Small intestine (tissue), 16 donors: ENCODE results near the gene TGFB3. TPM values are rescaled to one million over a fixed set of nuclear protein-coding genes. Genes with fewer than 3 reads are reported as not detected.
A peak's percentile ranks its signal among the peaks of the same experiment; 100 is the strongest.

Source experiments
- DNase-seq, 2 donors: peaks; one replicate each; pipeline versions ENCODE4 v3.0.0 to v3.0.0-alpha.2; 2013
- FAIRE-seq: peaks from 2 replicates; lab custom pipeline; 2012; peaks lifted over from hg19 to GRCh38; lab: Jason Lieb, UNC
- H3K27ac ChIP-seq, 3 donors: one replicate each; pipeline ENCODE4 v1.5.1; 2013; ENCODE audit warnings: low read length in 2 of 3, mild to moderate bottlenecking in 2 of 3, control low read depth in 1 of 3, inconsistent platforms in 1 of 3, low read depth in 1 of 3, moderate library complexity in 1 of 3
- H3K27me3 ChIP-seq, 3 donors: one replicate each; pipeline ENCODE4 v1.6.1; 2013; ENCODE audit warnings: low read length in 3 of 3, inconsistent platforms in 1 of 3; ENCODE audit not compliant: control insufficient read depth in 3 of 3, insufficient read depth in 3 of 3
- H3K36me3 ChIP-seq, 3 donors: one replicate each; pipeline ENCODE4 v1.6.1; 2013; ENCODE audit warnings: low read length in 3 of 3, inconsistent platforms in 1 of 3, low read depth in 1 of 3, mild to moderate bottlenecking in 1 of 3, moderate library complexity in 1 of 3; ENCODE audit not compliant: control insufficient read depth in 3 of 3, insufficient read depth in 2 of 3
- H3K4me1 ChIP-seq, 3 donors: one replicate each; pipeline ENCODE4 v1.6.1; 2013; ENCODE audit warnings: low read length in 2 of 3, inconsistent platforms in 1 of 3, low read depth in 1 of 3, mild to moderate bottlenecking in 1 of 3, moderate library complexity in 1 of 3; ENCODE audit not compliant: control insufficient read depth in 3 of 3, insufficient read depth in 2 of 3
- H3K4me3 ChIP-seq, 3 donors: one replicate each; pipeline ENCODE4 v1.5.1; 2013; ENCODE audit warnings: low read length in 3 of 3, control low read depth in 1 of 3, inconsistent platforms in 1 of 3, low read depth in 1 of 3, mild to moderate bottlenecking in 1 of 3, moderate library complexity in 1 of 3
- H3K9me3 ChIP-seq, 2 donors: one replicate each; pipeline ENCODE4 v1.6.1; 2013; ENCODE audit warnings: low read depth in 1 of 2, low read length in 1 of 2; ENCODE audit not compliant: control insufficient read depth in 2 of 2, insufficient read depth in 1 of 2
- WGBS, 3 donors: extraction: QIAGEN DNeasy Blood & Tissue Kit; methylation state at CpG; one replicate each; pipeline ENCODE4 v1.1.7; 2013; 5-methylcytosine and 5-hydroxymethylcytosine counted together
- long read RNA-seq, 10 donors: transcript quantifications; one replicate each; lab custom pipeline, GENCODE V29; 2026
- polyA plus RNA-seq, 4 donors: library from polyadenylated mRNA; stranded (reverse) in 3 of 4; unstranded in 1 of 4; fragments of 200-250 nt in 3 of 4; fragments of 120-200 nt in 1 of 4; gene quantifications; one replicate each; pipeline versions ENCODE4 v1.2.1 to v1.2.3, GENCODE V29; 2013
- donor health status: healthy with polysubstance abuse.
- donor health status: control.
- donor health status: control.
- donor health status: Bipolar disorder and iron deficiency.
- donor health status: healthy.

Gene TGFB3
- 1 to 10 TPM; 3.6 to 8.8 (median 6.8) TPM for polyA plus RNA-seq
- long read RNA-seq, donor 1 = 0 reads
- long read RNA-seq, donor 2, partial matches to known transcripts = 24 of 36 reads
- long read RNA-seq, donor 2, other reads (novel, unspliced or antisense) = 12 of 36 reads
- long read RNA-seq, donor 3, partial matches to known transcripts = 0 of 1 reads
- long read RNA-seq, donor 3, other reads (novel, unspliced or antisense) = 0 of 1 reads
- long read RNA-seq, donor 4, partial matches to known transcripts = 0 of 1 reads
- long read RNA-seq, donor 4, other reads (novel, unspliced or antisense) = 0 of 1 reads
- long read RNA-seq, donor 5 = 0 reads
- long read RNA-seq, donor 6, partial matches to known transcripts = 0 of 2 reads
- long read RNA-seq, donor 6, other reads (novel, unspliced or antisense) = 0 of 2 reads
- long read RNA-seq, donor 7 = 0 reads
- long read RNA-seq, donor 8 = 0 reads
- long read RNA-seq, donor 9, partial matches to known transcripts = 0 of 2 reads
- long read RNA-seq, donor 9, other reads (novel, unspliced or antisense) = 0 of 2 reads
- long read RNA-seq, donor 10, partial matches to known transcripts = 67 of 86 reads
- long read RNA-seq, donor 10, other reads (novel, unspliced or antisense) = 18 of 86 reads

GRCh38 chr14:75981426-75982265 lies at the start of gene TGFB3:
Gene TGFB3 (minus strand): TSS chr14:75981995. CDS start chr14:75980893, 1,102 bp downstream.
- 1 to 3% (median 2%) methylated on average over 26 of the region's 26 CpGs for WGBS, 3 donors
- no peak for FAIRE-seq
- Histone ChIP-seq H3K27ac (peak within 1 kb of the TSS; percentile 86 to 96 (median 87)), H3K36me3 (no peaks in the 10 kb centered on the region), H3K4me1 (peaks cover 2 to 25% (median 3%) of the 10 kb centered on the region in 3 donors), H3K4me3 (peak within 1 kb of the TSS; percentile 54 to 82 (median 56)), H3K9me3 (no peaks in the 10 kb centered on the region), H3K27me3 (no peaks in the 10 kb centered on the region)
- DNase-seq = peak; percentile 72 to 88

- Histone ChIP-seq H3K27me3 (no peaks in the 10 kb centered on the region), H3K27ac (peak overlapping the region in 2 of 3 donors; percentile 41 to 53), H3K4me3 (no peak overlapping the region), H3K4me1 (peaks cover 0 to 4% (median 0%) of the 10 kb centered on the region in 3 donors), H3K36me3 (peaks cover 0 to 23% (median 6%) of the 10 kb centered on the region in 3 donors), H3K9me3 (peaks cover 0 to 12% of the 10 kb centered on the region in 2 donors)
- DNase-seq = peak in 1 of 2 donors; percentile 31
- 81 to 86% (median 81%) methylated on average over 4 of the region's 4 CpGs for WGBS, 3 donors
- no peak for FAIRE-seq
These were observed 42.6 kb upstream of the TGFB3 start for GRCh38 chr14:76024211-76024907.

- DNase-seq (no peak), FAIRE-seq (no peak)
- Histone ChIP-seq H3K36me3 (peaks cover 0 to 23% (median 6%) of the 10 kb centered on the region in 3 donors), H3K9me3 (peaks cover 0 to 12% of the 10 kb centered on the region in 2 donors), H3K27ac (peak overlapping the region in 1 of 3 donors; percentile 41), H3K4me1 (peaks cover 0 to 4% (median 0%) of the 10 kb centered on the region in 3 donors), H3K27me3 (no peaks in the 10 kb centered on the region), H3K4me3 (no peak overlapping the region)
- 42 to 80% (median 74%) methylated on average over 1 of the region's 1 CpG for WGBS, 3 donors
These were observed 42.0 kb upstream of the TGFB3 start for GRCh38 chr14:76023757-76024156.

GRCh38 chr14:76022991-76023390 lies 41.2 kb upstream of the TGFB3 start:
- WGBS, 3 donors = 95 to 100% (median 100%) methylated on average over 2 of the region's 2 CpGs
- peaks cover 0 to 23% (median 6%) of the 10 kb centered on the region in 3 donors for H3K36me3 ChIP-seq

GRCh38 chr14:76019676-76020075 lies 37.9 kb upstream of the TGFB3 start:
- no peak overlapping the region for H3K27ac ChIP-seq
- no peak overlapping the region for H3K4me3 ChIP-seq
- H3K27me3 ChIP-seq = no peaks in the 10 kb centered on the region
- FAIRE-seq (no peak), DNase-seq (no peak)
- WGBS, 3 donors = 92 to 100% (median 97%) methylated on average over 2 of the region's 2 CpGs
- H3K9me3 ChIP-seq = peaks cover 0 to 12% of the 10 kb centered on the region in 2 donors
- peaks cover 0 to 4% (median 0%) of the 10 kb centered on the region in 3 donors for H3K4me1 ChIP-seq
- H3K36me3 ChIP-seq = peaks cover 0 to 21% (median 11%) of the 10 kb centered on the region in 3 donors

More at GRCh38 chr14:76022991-76023390, 41.2 kb upstream of the TGFB3 start:
- FAIRE-seq (no peak), DNase-seq (no peak)
- Histone ChIP-seq H3K4me3 (no peak overlapping the region), H3K4me1 (peaks cover 0 to 4% (median 0%) of the 10 kb centered on the region in 3 donors), H3K27ac (no peak overlapping the region), H3K27me3 (no peaks in the 10 kb centered on the region), H3K9me3 (peaks cover 0 to 12% of the 10 kb centered on the region in 2 donors)

- H3K9me3 ChIP-seq = peaks cover 0 to 8% of the 10 kb centered on the region in 2 donors
- FAIRE-seq (no peak), DNase-seq (no peak)
- H3K4me1 ChIP-seq = no peaks in the 10 kb centered on the region
- 55 to 86% (median 82%) methylated on average over 1 of the region's 1 CpG for WGBS, 3 donors
- H3K27ac ChIP-seq = no peak overlapping the region
- H3K4me3 ChIP-seq = no peak overlapping the region
- H3K27me3 ChIP-seq = no peaks in the 10 kb centered on the region
- H3K36me3 ChIP-seq = peaks cover 5 to 18% (median 10%) of the 10 kb centered on the region in 3 donors
These were observed 33.9 kb upstream of the TGFB3 start for GRCh38 chr14:76015668-76016067.

DNA sequence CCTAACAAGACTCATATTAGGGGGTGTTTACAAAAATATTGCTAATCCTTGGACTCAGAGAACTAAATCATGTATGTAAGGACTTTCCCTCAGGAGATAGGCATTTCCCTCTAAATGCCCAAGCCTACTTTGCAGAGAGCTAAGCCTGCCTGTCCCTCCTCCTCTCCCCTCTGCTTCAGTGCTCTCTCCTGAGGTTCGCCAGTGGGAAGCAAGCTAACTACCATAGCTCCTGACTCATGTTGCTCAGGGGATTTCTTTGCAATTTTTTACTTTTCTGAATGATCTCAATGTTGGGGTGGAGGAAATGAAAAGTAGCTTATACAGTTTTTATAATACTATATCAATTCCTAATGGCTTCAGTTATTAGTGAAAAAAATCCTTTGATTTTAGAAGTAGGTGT lies 33.4 kb upstream of the TGFB3 start:
- H3K27ac ChIP-seq = no peak overlapping the region
- no peaks in the 10 kb centered on the region for H3K4me1 ChIP-seq
- H3K27me3 ChIP-seq = no peaks in the 10 kb centered on the region
- peaks cover 0 to 4% of the 10 kb centered on the region in 2 donors for H3K9me3 ChIP-seq
- no peak for DNase-seq
- peaks cover 5 to 16% (median 7%) of the 10 kb centered on the region in 3 donors for H3K36me3 ChIP-seq
- WGBS, 3 donors = 91 to 95% (median 95%) methylated on average over 1 of the region's 1 CpG
- no peak overlapping the region for H3K4me3 ChIP-seq
- FAIRE-seq = no peak
